SH-SY5Y (cell line): ENCODE results near the gene SSBP2.

Source experiments
- GATA2 ChIP-seq: IDR thresholded peaks from 2 replicates; pipeline ENCODE4 v1.6.1; 2011; ENCODE audit warnings: mild to moderate bottlenecking, low read depth, low read length
- GATA3 ChIP-seq: IDR thresholded peaks from 2 replicates; pipeline ENCODE4 v1.6.1; 2011; ENCODE audit warnings: low read depth, mild to moderate bottlenecking, low read length, moderate library complexity

Gene SSBP2

GRCh38 chr5:81556809-81557208 is 194.1 kb downstream of the SSBP2 start:
- TF ChIP-seq GATA2 (no peak), GATA3 (no peak)

DNA sequence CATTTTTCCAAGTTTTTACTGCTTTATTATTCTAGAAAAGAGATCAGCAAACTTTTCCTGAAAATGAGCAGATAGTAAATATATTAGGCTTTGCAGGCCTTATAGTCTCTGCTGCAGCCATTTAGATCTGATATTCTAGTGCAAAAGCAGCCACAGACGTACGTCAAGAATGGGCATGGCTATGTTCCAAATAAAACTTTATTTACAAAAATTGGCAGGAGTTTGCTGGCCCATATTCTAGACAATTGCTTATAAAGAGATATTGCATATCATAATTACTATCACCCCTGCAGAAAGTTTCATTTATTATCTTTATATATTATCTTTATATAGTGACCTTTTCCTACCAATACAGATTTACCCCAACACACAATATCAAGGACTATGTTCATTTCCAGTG is 195.0 kb downstream of the SSBP2 start:
- TF ChIP-seq GATA3 (no peak), GATA2 (no peak)

DNA sequence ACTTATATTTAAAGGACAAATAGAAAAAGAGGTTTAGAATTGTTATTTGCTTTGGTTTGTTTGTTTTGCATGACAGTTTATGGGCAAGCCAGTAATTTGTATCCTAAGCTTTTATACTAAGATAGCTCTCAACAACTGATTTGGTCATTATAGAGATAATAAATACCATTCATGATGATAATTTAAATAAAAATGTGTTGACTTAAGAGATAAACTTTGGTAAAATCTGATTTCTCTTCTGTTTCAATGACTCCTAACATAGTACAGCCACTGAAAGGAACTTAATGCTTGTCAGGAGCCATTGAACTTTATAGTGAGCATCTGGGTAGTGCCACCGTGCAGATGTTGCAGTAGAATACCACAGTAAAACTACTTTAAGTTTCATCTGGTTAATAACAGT is 196.2 kb downstream of the SSBP2 start:
- TF ChIP-seq GATA3, result no peak
- TF ChIP-seq GATA2, result no peak

DNA sequence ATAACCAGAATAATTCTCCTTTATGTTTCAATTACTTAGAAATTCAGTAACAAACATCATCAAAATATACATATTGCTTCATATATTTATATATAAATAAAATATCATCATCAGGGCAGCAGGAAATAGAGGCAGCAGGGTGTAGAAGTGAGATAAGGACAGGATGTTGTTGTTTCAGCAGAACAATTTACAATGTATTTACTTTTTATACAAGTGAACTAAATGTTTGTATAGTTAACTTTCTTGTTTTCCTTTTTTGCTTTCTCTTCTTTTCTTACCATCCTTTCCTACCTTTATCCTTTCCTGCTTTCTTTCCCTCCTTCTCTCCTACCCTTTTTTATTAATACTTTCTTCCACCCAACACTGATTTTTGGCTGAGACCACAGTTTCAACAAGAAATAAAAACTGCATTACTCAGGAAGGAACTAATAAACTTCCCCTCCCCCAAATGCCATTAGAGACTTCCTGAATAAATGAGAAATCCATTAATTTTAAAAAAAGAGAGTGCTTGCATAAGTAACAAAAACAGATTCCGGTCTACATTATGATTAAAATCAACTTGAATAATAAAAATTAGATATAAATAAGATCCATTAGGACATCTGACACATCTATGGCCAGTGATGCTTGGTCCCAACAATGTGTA is 197.2 kb downstream of the SSBP2 start:
- TF ChIP-seq GATA2, result no peak
- TF ChIP-seq GATA3, result no peak

DNA sequence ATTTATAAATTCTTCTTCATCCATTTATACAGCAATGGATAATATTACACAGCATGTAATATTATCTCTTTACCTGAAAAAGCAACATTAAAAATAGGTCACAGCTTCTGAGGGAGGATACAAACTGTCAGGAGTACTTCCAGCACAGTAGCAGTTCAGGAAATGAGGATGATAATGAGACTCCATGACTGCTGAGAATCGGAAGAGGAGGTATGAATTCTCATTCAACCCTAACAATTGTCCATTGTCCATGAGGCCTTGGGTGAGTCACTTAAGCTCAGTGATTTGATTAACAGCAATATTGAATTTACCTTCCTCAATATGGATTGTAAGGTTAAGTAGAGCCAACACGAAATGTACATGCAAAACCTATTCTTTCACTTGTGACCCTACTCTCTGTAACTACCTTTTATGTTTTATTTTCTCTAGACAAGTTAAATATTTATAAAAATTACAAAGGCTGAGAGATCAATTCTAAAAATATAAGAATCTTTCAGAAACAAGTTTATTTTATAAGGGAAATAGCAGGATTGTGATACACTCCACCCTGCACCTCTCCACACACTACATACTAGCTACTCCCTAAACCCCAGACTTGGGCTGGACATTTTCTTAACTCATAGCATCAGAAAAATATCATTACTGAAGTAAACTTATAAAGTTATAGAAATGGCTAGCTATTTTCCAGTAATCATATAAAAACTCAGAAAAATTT is 197.9 kb downstream of the SSBP2 start:
- TF ChIP-seq GATA3, result no peak
- no peak for TF ChIP-seq GATA2

DNA sequence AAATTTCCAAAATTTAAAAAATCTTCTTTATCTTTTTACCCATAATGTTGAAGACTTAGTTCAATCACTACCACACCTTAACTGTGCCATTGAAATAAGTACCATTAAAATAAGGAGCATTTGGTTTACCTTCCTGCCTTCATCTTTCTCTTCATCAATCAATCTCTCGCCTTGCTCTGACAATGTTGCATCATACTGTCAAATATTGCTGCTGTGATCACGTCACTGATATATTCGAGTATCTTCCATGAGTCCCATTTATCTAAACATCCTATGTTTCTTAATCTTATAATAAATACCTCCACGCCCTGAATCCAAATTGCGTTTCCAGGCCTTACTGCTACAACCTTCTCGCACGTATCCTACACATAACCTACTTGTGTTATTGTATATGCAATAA is 201.8 kb downstream of the SSBP2 start:
- TF ChIP-seq GATA2, result no peak
- no peak for TF ChIP-seq GATA3

DNA sequence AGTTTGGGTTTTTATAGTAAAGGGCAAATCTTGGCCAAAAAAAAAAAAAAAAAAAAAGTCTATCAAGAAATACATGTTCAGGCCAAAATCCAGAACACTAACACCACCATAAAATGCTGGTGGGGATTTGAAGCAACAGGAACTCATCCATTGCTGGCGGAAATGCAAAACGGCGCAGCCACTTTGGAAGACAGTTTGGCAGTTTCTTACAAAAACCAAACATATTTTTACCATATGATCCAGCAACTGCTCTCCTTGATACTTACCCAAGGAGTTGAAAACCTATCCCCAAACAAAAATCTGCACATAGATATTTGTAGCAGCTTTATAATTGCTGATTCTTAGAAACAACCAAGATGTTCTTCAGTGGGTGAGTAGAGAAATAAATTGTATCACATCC is 203.9 kb downstream of the SSBP2 start:
- TF ChIP-seq GATA3 (no peak), GATA2 (no peak)

GRCh38 chr5:81545911-81546310 is 205.0 kb downstream of the SSBP2 start:
- TF ChIP-seq GATA3 (no peak), GATA2 (no peak)

DNA sequence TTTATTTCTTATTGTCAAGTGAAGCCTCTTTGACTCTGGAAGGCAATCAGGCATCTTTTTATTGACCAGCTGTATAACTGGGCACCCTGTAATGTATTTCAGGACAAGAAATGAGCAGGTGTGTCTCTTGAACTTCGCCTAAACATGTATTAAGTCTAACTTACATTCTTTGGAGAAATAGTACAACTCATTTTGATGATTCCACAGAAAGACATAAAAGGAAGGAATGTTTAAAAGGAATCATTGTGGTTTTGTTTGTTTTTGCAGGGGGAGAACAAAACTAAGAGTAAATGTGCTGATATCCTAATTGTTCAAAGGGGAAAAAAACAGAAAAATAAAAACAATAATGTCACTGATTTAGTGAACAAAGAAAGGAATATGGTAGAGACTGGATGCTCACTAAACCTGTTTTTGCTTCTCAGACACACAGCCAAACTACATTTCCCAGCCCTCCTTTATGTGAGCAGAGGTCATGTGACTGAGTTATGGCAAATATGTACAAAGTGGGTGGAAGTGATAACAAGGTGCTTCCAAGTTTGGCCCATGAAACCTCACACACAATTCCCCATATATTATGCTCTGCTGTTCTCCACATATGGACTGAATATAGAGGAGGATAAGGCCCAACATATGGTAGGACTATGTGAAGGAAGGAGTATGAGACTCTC is 206.4 kb downstream of the SSBP2 start:
- TF ChIP-seq GATA2, result no peak
- no peak for TF ChIP-seq GATA3

- no peak for TF ChIP-seq GATA2
- TF ChIP-seq GATA3, result no peak
These were observed 208.7 kb downstream of the SSBP2 start for GRCh38 chr5:81542242-81542641.

DNA sequence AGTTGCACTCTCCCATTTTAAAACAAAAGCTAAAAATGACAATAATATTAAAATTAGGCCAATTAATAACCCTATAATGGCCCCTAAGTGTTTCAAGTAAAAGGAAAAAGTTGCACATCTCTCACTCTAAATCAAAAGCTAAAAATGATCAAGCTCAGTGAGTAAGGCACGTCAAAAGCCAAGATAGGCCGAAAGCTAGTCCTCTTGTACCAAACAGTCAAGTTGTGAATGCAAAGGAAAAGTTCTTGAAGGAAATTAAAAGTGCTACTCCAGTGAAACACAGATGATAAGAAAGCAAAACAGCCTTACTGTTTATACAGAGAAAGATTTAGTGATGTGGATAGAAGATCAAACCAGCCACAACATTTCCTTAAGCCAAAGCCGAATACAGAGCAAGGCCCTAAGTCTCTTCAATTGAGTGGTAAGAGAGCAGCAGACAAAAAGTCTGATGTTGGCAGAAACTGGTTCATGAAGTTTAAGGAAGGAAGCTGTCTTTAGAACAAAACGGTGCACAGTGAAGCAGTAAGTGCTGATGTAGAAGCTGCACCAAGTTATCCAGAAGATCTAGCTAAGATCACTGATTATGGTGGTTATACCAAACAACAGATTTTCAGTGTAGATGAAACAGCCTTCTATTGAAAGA is 212.9 kb downstream of the SSBP2 start:
- TF ChIP-seq GATA2, result no peak
- no peak for TF ChIP-seq GATA3

DNA sequence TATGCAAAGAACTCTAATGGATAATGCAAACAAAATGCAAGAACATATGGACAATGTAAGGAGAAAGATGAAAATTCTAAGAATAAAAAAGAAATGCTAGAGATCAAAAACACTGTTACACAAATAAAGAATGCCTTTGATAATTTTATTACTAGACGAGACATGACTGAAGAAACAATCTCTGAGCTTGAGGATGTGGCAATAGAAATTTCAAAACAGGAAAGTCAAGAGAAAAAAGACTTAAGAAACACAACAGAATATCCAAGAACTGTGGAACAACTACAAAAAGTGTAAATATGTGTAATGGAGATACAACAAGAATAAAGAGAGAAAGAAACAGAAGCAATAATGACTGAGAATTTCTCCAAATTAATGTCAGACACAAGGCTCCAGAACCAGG is 216.5 kb downstream of the SSBP2 start:
- TF ChIP-seq GATA2 (no peak), GATA3 (no peak)

- TF ChIP-seq GATA2, result no peak
- TF ChIP-seq GATA3, result no peak
These were observed 217.1 kb downstream of the SSBP2 start for GRCh38 chr5:81533629-81534405.

DNA sequence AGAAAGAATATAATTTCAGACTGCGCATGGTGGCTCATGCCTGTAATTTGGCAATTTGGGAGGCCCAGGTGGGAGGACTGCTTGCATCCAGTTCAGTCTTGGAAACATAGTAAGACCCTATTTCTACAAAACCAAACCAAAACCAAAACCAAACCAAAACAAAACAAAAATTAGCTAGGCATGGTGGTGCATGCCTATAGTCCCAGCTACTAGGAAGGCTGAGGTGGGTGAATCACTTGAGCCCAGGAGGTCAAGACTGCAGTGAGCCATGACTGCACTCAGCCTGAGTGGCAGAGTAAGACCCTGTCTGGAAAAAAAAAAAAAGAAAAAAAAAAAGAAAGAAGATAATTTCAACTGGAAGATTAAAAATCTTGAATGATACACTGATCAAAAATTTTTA is 220.0 kb downstream of the SSBP2 start:
- TF ChIP-seq GATA2, result no peak
- no peak for TF ChIP-seq GATA3
